ENCODE measurements around the gene RTF2. TPM values are rescaled to one million over a fixed set of nuclear protein-coding genes. Genes with fewer than 3 reads are reported as not detected.

RTF2 gene
- polyA plus RNA-seq, 1 donor from 2014 or later, result 127 TPM

DNA sequence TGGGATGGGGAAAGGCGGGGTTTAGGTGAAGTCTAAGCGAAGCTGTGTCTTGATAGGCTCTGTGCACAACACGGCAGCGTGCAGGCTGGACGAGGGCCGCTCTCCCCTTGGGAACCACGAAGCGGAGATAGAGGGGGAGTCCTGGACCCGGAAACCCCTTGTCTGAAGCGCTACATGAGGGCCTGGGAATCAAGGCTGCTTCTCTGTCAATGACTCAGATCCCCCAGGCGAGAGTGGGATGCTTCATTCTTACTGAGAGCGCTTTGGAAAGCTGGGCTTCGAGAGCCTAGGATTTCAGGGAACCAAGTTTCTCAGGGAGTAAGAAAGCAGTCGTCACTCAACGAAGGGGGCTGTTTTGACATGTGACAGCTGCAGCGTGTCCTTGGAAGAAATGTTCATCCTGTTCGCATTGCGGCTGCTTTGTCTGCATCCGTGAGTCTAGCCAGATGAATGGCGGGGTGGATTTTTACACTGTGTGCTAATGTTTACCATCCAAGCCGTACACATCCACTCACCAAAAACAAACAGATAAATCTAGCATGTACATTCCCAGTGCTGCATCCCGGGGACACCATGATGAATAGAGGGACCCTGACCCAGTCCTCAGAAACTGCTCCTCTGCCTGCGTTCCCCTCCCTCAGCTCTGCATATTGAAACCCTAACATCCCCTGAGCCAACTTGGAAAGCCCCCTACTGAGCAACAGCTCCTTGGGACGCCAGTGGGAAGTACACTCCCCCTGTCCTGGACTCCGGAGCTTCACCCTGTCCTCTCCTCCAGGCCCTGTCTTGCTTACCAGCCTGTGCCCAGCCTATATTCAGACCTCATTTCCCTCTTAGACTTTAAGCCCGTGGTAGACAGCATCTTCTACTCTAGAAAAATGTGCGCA lies 24.5 kb upstream of the RTF2 start:
- H4K20me1 ChIP-seq (ENCODE audit: insufficient read depth), result no peaks in the 10 kb centered on the region
- peak overlapping the region; percentile 25 for H2AFZ ChIP-seq (ENCODE audit: low read depth, low read length)
- no peaks in the 10 kb centered on the region for H3K27me3 ChIP-seq (ENCODE audit: insufficient read depth, low read depth, low read length)
- H3K79me2 ChIP-seq (replicated peaks; ENCODE audit: insufficient read depth, low read length), result no peaks in the 10 kb centered on the region
- H3K36me3 ChIP-seq (ENCODE audit: insufficient read depth, low read length), result no peaks in the 10 kb centered on the region
- H3K9ac ChIP-seq (ENCODE audit: low read length), result peak overlapping the region; percentile 46
- no peaks in the 10 kb centered on the region for H3K9me3 ChIP-seq (ENCODE audit: low read length)
- no peak for TF ChIP-seq EZH2 (IDR thresholded peaks at IDR 0.05; ENCODE audit: borderline replicate concordance, insufficient read depth, low read length, poor library complexity, severe bottlenecking)
- peak; percentile 43 for TF ChIP-seq POLR2AphosphoS5 (IDR thresholded peaks at IDR 0.05)
- TF ChIP-seq, protein P1, sequence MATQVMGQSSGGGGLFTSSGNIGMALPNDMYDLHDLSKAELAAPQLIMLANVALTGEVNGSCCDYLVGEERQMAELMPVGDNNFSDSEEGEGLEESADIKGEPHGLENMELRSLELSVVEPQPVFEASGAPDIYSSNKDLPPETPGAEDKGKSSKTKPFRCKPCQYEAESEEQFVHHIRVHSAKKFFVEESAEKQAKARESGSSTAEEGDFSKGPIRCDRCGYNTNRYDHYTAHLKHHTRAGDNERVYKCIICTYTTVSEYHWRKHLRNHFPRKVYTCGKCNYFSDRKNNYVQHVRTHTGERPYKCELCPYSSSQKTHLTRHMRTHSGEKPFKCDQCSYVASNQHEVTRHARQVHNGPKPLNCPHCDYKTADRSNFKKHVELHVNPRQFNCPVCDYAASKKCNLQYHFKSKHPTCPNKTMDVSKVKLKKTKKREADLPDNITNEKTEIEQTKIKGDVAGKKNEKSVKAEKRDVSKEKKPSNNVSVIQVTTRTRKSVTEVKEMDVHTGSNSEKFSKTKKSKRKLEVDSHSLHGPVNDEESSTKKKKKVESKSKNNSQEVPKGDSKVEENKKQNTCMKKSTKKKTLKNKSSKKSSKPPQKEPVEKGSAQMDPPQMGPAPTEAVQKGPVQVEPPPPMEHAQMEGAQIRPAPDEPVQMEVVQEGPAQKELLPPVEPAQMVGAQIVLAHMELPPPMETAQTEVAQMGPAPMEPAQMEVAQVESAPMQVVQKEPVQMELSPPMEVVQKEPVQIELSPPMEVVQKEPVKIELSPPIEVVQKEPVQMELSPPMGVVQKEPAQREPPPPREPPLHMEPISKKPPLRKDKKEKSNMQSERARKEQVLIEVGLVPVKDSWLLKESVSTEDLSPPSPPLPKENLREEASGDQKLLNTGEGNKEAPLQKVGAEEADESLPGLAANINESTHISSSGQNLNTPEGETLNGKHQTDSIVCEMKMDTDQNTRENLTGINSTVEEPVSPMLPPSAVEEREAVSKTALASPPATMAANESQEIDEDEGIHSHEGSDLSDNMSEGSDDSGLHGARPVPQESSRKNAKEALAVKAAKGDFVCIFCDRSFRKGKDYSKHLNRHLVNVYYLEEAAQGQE (IDR thresholded peaks at IDR 0.05; ENCODE audit: borderline replicate concordance), result peak; percentile 88
- TF ChIP-seq EP300 (conservative IDR thresholded peaks at IDR 0.05; ENCODE audit: poor library complexity, severe bottlenecking), result peak; percentile 69
- H3F3A ChIP-seq (ENCODE audit: insufficient read depth, low read length, poor library complexity, severe bottlenecking), result no peaks in the 10 kb centered on the region
- H3K9me2 ChIP-seq (ENCODE audit: insufficient read depth, low read length), result no peaks in the 10 kb centered on the region
- peak overlapping the region; percentile 46 for H3K4me3 ChIP-seq (ENCODE audit: low read length)
- peak overlapping the region; percentile 20 for H3K4me2 ChIP-seq (ENCODE audit: low read length)
- H3K27ac ChIP-seq (ENCODE audit: low read length), result peak overlapping the region; percentile 59

DNA sequence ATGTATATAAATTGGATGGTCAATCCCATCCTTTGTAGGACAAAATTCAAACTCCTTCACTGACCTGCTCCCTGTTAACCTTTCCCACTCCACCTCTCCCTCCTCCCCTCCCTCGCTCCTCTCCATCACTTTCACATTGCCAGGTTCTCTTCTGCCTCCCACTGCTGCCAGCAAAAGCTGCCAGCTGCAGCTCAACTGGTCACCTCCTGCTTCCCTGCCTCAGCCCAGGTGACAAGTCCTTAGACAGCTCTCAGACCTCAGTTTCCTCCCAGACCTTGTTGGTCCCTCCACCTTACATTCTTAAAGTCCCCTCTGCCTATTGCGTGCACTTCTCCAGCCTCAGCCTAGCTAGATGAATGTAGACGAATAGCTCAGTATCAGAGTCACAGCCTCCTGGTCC lies 23.3 kb upstream of the RTF2 start:
- Histone ChIP-seq H3K27ac (ENCODE audit: low read length) (no peak overlapping the region), H3K27me3 (ENCODE audit: insufficient read depth, low read depth, low read length) (no peaks in the 10 kb centered on the region), H2AFZ (ENCODE audit: low read depth, low read length) (no peak overlapping the region), H3K4me3 (ENCODE audit: low read length) (no peak overlapping the region), H3F3A (ENCODE audit: insufficient read depth, low read length, poor library complexity, severe bottlenecking) (no peaks in the 10 kb centered on the region), H3K9ac (ENCODE audit: low read length) (no peak overlapping the region), H3K9me3 (ENCODE audit: low read length) (no peaks in the 10 kb centered on the region), H3K4me2 (ENCODE audit: low read length) (no peak overlapping the region), H4K20me1 (ENCODE audit: insufficient read depth) (no peaks in the 10 kb centered on the region), H3K36me3 (ENCODE audit: insufficient read depth, low read length) (no peaks in the 10 kb centered on the region), H3K79me2 (replicated peaks; ENCODE audit: insufficient read depth, low read length) (no peaks in the 10 kb centered on the region), H3K9me2 (ENCODE audit: insufficient read depth, low read length) (no peaks in the 10 kb centered on the region)
- no peak for TF ChIP-seq POLR2AphosphoS5 (IDR thresholded peaks at IDR 0.05)
- TF ChIP-seq EZH2 (IDR thresholded peaks at IDR 0.05; ENCODE audit: borderline replicate concordance, insufficient read depth, low read length, poor library complexity, severe bottlenecking), result no peak
- TF ChIP-seq RAD21 (conservative IDR thresholded peaks at IDR 0.05), result no peak
- TF ChIP-seq CTCF (IDR thresholded peaks at IDR 0.05; ENCODE audit: poor library complexity, severe bottlenecking), result no peak

- Histone ChIP-seq H3K27me3 (ENCODE audit: insufficient read depth, low read depth, low read length) (no peaks in the 10 kb centered on the region), H3K4me3 (ENCODE audit: low read length) (no peak overlapping the region), H3K9me3 (ENCODE audit: low read length) (no peaks in the 10 kb centered on the region), H3K79me2 (replicated peaks; ENCODE audit: insufficient read depth, low read length) (no peaks in the 10 kb centered on the region), H3F3A (ENCODE audit: insufficient read depth, low read length, poor library complexity, severe bottlenecking) (no peaks in the 10 kb centered on the region), H3K9me2 (ENCODE audit: insufficient read depth, low read length) (no peaks in the 10 kb centered on the region), H4K20me1 (ENCODE audit: insufficient read depth) (no peaks in the 10 kb centered on the region), H3K9ac (ENCODE audit: low read length) (no peak overlapping the region), H3K27ac (ENCODE audit: low read length) (no peak overlapping the region), H2AFZ (ENCODE audit: low read depth, low read length) (no peak overlapping the region), H3K4me2 (ENCODE audit: low read length) (no peak overlapping the region), H3K36me3 (ENCODE audit: insufficient read depth, low read length) (no peaks in the 10 kb centered on the region)
- TF ChIP-seq POLR2AphosphoS5 (IDR thresholded peaks at IDR 0.05) (no peak), EP300 (conservative IDR thresholded peaks at IDR 0.05; ENCODE audit: poor library complexity, severe bottlenecking) (no peak), SMC3 (conservative IDR thresholded peaks at IDR 0.05; ENCODE audit: poor library complexity) (no peak), TAF1 (IDR thresholded peaks at IDR 0.05; ENCODE audit: low read depth) (no peak), RAD21 (conservative IDR thresholded peaks at IDR 0.05) (no peak), EZH2 (IDR thresholded peaks at IDR 0.05; ENCODE audit: borderline replicate concordance, insufficient read depth, low read length, poor library complexity, severe bottlenecking) (no peak)
- TF ChIP-seq, protein P1 (IDR thresholded peaks at IDR 0.05; ENCODE audit: borderline replicate concordance), result no peak
Measured at GRCh38 chr20:56445540-56445939, 22.9 kb upstream of the RTF2 start.
